IPS-15b (cell line): ENCODE results near the gene IFI30.

ENCODE experiments used
- H3K27me3 ChIP-seq: one replicate; pipeline ENCODE4 v1.6.1; 2013; ENCODE audit warnings: low read length; ENCODE audit not compliant: control insufficient read depth, insufficient read depth
- H3K36me3 ChIP-seq: one replicate; pipeline ENCODE4 v1.6.1; 2013; ENCODE audit warnings: low read length; ENCODE audit not compliant: control insufficient read depth, insufficient read depth
- H3K4me1 ChIP-seq: one replicate; pipeline ENCODE4 v1.6.1; 2013; ENCODE audit warnings: mild to moderate bottlenecking, low read length; ENCODE audit not compliant: control insufficient read depth, insufficient read depth
- H3K4me3 ChIP-seq: one replicate; pipeline ENCODE4 v1.5.1; 2013; ENCODE audit warnings: low read depth, low read length
- H3K9ac ChIP-seq: one replicate; pipeline ENCODE4 v1.6.1; 2013; ENCODE audit warnings: low read depth, mild to moderate bottlenecking, low read length
- H3K9me3 ChIP-seq: one replicate; pipeline ENCODE4 v1.6.1; 2013; ENCODE audit warnings: mild to moderate bottlenecking, low read length; ENCODE audit not compliant: control insufficient read depth, insufficient read depth

IFI30 gene

DNA sequence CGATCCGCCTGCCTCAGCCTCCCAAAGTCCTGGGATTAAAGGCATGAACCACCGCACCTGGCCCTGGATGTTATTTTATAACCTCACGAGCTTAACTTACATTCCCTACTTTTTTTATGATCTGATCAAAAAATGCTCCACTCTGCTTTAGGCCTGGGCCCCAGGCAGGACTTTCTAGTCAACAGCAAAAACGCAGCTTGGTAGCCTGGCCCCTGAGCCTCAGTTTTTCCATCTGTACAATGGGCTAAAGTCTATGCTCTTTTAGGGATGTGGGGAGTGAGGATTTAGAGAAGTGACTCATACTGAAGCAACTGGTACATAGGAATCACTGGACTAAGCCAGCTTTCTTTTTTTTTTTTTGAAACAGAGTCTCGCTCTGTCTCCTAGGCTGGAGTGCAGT is 32.6 kb upstream of the IFI30 start:
- no peaks in the 10 kb centered on the region for H3K4me1 ChIP-seq
- no peaks in the 10 kb centered on the region for H3K27me3 ChIP-seq
- no peak overlapping the region for H3K9ac ChIP-seq
- H3K4me3 ChIP-seq: no peak overlapping the region
- H3K9me3 ChIP-seq: no peaks in the 10 kb centered on the region
- H3K36me3 ChIP-seq: peaks cover 38% of the 10 kb centered on the region

DNA sequence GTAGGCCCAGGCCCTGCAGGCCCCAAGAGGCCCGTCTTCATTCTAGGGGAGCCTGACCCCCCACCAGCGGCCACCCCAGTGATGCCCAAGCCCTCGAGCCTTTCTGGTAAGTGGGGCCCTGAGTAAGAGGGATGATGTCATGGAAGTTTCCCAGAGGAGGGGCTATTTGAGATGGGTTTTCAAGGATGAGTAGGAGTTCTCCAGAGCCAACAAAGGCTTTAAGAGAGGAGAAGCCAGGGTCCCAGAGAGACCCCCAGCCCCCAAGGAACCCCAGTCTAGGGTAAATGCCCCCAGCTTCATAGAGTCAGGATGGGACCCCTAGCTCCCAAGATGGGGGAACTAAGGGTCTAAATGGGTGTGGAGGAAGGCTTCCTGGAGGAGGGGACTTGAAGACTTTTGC is 29.7 kb upstream of the IFI30 start:
- Histone ChIP-seq H3K27me3 (no peaks in the 10 kb centered on the region), H3K9ac (no peak overlapping the region), H3K4me3 (no peak overlapping the region), H3K9me3 (no peaks in the 10 kb centered on the region), H3K4me1 (no peaks in the 10 kb centered on the region), H3K36me3 (peaks cover 36% of the 10 kb centered on the region)

DNA sequence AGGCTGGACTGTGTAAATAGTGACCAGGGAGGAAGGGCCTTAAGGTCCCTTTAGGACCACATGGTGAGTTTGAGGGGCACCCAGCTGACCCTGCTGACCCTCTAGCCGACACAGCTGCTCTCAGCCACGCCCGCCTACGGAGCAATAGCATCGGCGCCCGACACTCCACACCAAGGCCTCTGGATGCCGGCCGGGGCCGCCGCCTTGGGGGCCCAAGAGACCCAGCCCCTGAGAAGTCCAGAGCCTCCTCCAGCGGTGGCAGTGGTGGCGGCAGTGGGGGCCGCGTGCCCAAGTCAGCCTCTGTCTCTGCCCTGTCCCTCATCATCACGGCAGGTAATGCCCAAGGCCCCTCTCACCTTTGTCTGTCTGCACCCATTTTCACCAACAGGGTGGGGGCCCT is 29.3 kb upstream of the IFI30 start:
- Histone ChIP-seq H3K9me3 (no peaks in the 10 kb centered on the region), H3K36me3 (peaks cover 36% of the 10 kb centered on the region), H3K27me3 (no peaks in the 10 kb centered on the region), H3K9ac (no peak overlapping the region), H3K4me1 (no peaks in the 10 kb centered on the region), H3K4me3 (no peak overlapping the region)

DNA sequence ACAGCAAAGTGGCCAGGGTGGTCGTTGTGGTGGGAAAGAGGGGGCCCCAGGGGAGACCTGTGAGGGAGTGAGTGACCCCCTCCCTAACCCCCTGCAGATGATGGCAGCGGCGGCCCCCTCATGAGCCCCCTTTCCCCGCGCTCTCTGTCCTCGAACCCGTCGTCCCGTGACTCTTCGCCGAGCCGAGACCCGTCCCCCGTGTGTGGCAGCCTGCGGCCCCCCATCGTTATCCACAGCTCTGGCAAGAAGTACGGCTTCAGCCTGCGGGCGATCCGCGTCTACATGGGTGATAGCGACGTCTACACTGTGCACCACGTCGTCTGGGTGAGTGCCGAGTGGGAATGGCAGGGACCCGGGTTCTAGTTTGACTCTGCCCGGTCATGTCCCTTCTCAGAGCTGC is 28.7 kb upstream of the IFI30 start:
- peaks cover 36% of the 10 kb centered on the region for H3K36me3 ChIP-seq
- H3K9me3 ChIP-seq: no peaks in the 10 kb centered on the region
- no peaks in the 10 kb centered on the region for H3K4me1 ChIP-seq
- H3K27me3 ChIP-seq: no peaks in the 10 kb centered on the region
- no peak overlapping the region for H3K4me3 ChIP-seq
- H3K9ac ChIP-seq: no peak overlapping the region

DNA sequence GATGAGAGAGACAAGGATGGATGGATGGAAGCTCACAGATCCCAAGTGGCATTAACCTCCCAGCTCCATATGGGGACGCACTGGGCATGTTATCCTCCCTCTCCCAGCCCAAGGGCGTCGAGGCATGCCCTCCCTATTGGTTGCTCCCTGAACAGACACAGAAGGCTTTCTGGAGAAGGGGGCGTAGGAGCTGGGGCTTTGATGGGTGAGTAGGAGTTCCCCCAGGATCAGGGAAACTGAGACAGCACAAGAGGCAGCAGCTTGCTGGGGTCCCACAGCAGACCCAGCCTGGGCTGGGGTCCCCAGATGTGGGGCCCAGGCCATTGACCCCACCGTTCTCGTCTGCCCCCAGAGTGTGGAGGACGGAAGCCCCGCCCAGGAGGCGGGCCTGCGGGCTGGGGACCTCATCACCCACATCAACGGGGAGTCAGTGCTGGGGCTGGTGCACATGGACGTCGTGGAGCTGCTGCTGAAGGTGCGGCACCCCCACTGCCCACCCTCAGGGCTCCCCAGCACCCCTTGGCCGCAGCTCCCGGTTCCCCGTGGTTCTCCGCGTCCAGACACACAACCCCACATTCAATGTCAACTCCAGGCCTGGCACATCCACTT is 28.1 kb upstream of the IFI30 start:
- H3K9me3 ChIP-seq: no peaks in the 10 kb centered on the region
- no peak overlapping the region for H3K4me3 ChIP-seq
- H3K4me1 ChIP-seq: no peaks in the 10 kb centered on the region
- no peaks in the 10 kb centered on the region for H3K27me3 ChIP-seq
- H3K9ac ChIP-seq: no peak overlapping the region
- H3K36me3 ChIP-seq: peaks cover 36% of the 10 kb centered on the region

DNA sequence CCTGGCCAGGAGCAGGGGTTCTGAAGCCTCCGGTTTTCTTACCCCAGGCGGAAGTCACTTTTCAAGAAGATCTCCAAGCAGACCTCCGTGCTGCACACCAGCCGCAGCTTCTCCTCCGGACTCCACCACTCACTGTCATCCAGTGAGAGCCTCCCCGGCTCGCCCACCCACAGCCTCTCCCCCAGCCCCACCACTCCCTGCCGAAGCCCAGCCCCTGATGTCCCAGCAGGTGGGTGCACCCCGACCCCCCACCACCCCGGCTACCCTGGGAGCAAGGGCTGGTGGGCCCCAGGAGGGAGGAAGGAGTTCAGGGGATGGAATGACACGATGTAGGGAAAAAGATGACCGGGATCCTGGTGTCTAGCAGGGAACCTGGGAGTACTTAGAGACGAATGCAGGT is 26.2 kb upstream of the IFI30 start:
- H3K9ac ChIP-seq: no peak overlapping the region
- no peak overlapping the region for H3K4me3 ChIP-seq
- no peaks in the 10 kb centered on the region for H3K9me3 ChIP-seq
- H3K36me3 ChIP-seq: peaks cover 27% of the 10 kb centered on the region
- no peaks in the 10 kb centered on the region for H3K27me3 ChIP-seq
- peaks cover 3% of the 10 kb centered on the region for H3K4me1 ChIP-seq

DNA sequence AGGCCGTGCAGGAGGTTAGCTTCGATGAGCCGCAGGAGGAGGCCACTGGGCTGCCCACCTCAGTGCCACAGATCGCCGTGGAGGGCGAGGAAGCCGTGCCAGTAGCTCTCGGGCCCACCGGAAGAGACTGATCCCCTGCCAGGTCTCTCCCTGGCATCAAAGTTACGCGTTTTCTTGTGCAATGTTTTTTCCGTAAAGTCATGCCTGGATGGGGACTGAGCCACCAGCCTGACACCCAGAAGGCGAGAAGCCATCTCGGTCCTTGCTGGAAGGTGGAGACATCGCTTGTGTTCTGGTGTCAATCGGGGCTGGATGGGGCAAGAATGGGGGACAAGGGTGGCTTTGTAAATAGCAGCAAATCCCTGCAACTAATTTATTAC is 24.0 kb upstream of the IFI30 start:
- Histone ChIP-seq H3K36me3 (peaks cover 14% of the 10 kb centered on the region), H3K9me3 (no peaks in the 10 kb centered on the region), H3K27me3 (no peaks in the 10 kb centered on the region), H3K9ac (no peak overlapping the region), H3K4me1 (peaks cover 5% of the 10 kb centered on the region), H3K4me3 (no peak overlapping the region)

DNA sequence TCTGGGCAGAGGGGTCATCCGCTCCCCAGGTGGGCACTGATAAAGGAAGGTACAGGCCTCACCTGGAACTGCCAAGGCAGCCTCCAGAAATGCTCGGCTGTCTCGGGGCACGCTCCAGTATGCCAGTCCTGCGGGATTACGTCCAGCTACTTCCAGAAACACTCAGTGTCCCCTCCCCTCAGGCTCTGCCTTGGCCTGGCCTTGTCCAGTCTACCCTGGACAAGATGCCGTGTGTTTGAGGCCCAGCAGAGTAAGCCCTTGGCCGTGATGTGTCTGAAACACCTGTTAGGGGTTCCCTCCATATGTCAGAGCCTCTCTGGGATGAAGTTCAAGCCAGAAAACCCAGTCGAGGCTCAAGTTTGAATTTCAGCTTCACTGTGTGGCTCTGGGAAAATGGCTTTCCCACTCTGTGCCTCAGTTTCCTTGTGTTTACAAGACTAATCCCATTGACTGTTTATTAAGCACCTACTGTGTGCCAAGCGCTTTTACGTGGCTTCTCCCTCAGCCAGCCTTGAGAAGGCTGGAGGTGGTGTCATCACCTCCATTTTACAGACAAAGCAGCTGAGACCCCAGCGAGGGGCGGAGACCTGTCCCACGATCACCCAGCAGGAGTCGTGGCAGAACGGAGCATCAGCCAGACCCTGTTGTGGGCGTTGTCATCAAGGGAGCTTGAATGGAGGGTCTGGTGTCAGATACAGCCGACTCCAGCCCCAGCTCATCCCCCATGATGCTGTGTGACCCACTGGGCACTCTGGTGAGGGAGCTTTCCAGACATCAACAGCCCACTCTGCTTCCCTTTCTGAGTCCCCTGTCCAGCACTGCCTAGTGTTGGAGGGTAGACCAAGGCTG is 22.6 kb upstream of the IFI30 start:
- Histone ChIP-seq H3K36me3 (peaks cover under 1% of the 10 kb centered on the region), H3K27me3 (no peaks in the 10 kb centered on the region), H3K4me1 (peaks cover 5% of the 10 kb centered on the region), H3K9me3 (no peaks in the 10 kb centered on the region), H3K9ac (no peak overlapping the region), H3K4me3 (no peak overlapping the region)

DNA sequence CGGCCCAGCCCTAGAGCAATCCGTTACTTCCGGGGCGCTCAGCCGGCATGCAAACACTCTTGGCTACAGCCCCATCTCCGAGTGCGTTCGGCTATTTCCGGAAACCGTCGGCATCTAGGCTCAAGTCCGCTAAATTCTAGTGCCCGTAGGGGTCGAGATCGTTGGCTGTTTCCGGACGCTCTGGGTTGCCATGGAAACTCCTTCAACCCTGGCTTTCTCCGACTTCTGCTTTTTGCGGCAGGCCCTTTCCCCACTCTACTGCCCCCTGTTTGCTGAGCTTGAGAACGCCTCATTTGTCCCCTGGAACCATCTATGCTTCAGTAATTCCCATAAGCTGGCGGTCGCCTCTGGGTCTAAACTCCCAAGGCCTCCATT is 21.2 kb upstream of the IFI30 start:
- Histone ChIP-seq H3K4me1 (peaks cover 5% of the 10 kb centered on the region), H3K9ac (peak overlapping the region; percentile 95), H3K36me3 (peaks cover 7% of the 10 kb centered on the region), H3K4me3 (peak overlapping the region; percentile 77), H3K9me3 (no peaks in the 10 kb centered on the region), H3K27me3 (no peaks in the 10 kb centered on the region)

DNA sequence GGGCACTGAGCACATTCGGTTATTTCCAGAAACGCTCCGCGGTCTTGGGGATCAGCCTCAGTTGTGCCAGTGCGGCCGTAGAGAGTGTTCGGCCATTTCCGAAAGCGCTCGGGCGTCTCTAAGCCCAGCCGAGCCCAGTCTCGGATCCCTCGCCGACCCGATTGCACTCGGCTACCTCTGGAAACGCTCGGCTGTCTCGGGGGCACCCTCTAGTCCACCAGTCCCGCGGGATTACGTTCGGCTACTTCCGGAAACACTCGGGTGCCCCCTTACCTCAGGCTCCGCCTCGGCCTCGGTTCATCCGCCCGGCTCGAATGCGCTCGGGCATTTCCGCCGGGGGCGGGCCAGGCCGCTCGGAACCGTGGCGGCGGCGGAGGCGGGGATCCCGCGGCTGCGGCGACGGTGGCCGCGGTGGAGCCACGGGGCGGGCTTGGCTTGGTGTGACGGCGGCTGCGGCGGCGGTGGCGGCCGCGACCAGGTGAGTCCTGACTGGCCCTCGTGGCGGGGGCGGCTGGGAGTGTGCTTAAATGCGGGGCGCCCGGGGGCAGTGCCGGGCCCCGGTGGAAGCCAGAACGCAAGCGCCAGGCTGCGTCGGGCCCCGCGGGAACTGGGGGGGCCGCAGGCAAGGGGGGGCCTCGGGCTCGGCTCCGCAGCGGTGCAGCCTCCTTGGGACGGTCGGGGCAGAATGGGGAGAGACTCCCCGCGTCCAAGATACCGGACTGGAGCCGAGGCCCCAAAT is 20.6 kb upstream of the IFI30 start, which contains the start of gene PIK3R2:
Gene PIK3R2 (plus strand): TSS at position 347 of the 739 bp plus-strand sequence. CDS start 2,717 bp downstream, outside the sequence.
- H3K36me3 ChIP-seq: peaks cover 7% of the 10 kb centered on the region
- no peaks in the 10 kb centered on the region for H3K27me3 ChIP-seq
- H3K9me3 ChIP-seq: no peaks in the 10 kb centered on the region
- peak within 1 kb of the TSS; percentile 95 for H3K9ac ChIP-seq
- peaks cover 5% of the 10 kb centered on the region for H3K4me1 ChIP-seq
- peak within 1 kb of the TSS; percentile 77 for H3K4me3 ChIP-seq

DNA sequence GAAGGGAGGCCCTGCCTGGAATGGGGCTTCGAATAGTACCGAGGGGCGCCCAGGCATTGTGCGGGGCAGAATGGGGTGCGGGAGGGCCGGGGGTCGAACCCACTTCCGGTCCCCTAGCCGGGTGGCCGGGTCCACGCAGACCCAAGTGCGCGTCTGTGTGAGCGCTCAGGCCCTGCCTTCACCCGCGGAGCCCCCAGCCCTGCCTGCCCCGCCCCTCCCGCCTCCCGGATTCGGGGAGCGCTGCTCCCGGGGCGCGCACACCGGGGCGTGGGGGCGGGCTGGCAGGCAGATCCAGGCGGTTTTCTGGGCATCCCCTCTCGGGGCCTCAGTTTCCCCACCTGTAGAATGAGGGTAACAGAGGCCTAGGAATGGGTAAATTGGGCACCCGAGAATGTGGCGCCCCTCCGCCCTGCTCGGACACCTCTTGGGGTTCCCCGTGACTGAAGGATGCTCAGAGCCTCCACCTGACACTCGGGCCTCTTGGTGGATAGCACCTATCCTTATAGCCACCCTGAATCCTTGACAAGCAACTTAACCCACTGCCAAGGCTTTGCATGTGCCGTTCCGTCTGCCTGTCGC is 20.0 kb upstream of the IFI30 start:
- Histone ChIP-seq H3K9ac (peak overlapping the region; percentile 76), H3K36me3 (peaks cover 7% of the 10 kb centered on the region), H3K4me3 (peak overlapping the region; percentile 68)

More for the DNA sequence above, 20.0 kb upstream of the IFI30 start:
- peaks cover 5% of the 10 kb centered on the region for H3K4me1 ChIP-seq
- no peaks in the 10 kb centered on the region for H3K9me3 ChIP-seq
- no peaks in the 10 kb centered on the region for H3K27me3 ChIP-seq
